HFFc6 (cell line): ENCODE measurements around the gene CAMKK1. TPM values are rescaled to one million over a fixed set of nuclear protein-coding genes. Genes with fewer than 3 reads are reported as not detected.
A peak's percentile ranks its signal among the peaks of the same experiment; 100 is the strongest.

Experiments used
- DNase-seq: peaks from one replicate; pipeline ENCODE4 v3.0.0-alpha.2; 2018
- H3K27ac Mint-ChIP-seq: 2 replicates; pipeline ENCODE4 v1.8.0; 2020; ENCODE audit warnings: mild to moderate bottlenecking, mixed read lengths
- H3K27me3 Mint-ChIP-seq: 2 replicates; pipeline ENCODE4 v1.8.0; 2021; ENCODE audit warnings: mild to moderate bottlenecking, moderate library complexity, mixed read lengths; ENCODE audit not compliant: insufficient read depth
- H3K36me3 Mint-ChIP-seq: 2 replicates; pipeline ENCODE4 v1.8.0; 2021; ENCODE audit warnings: low read depth, mixed read lengths
- H3K4me1 Mint-ChIP-seq: 2 replicates; pipeline ENCODE4 v1.8.0; 2020; ENCODE audit warnings: low read depth, mixed read lengths
- H3K4me3 Mint-ChIP-seq: 2 replicates; pipeline ENCODE4 v1.8.0; 2020; ENCODE audit warnings: mild to moderate bottlenecking, moderate library complexity, mixed read lengths
- H3K9me3 Mint-ChIP-seq: 2 replicates; pipeline ENCODE4 v1.8.0; 2020; ENCODE audit warnings: mild to moderate bottlenecking, mixed read lengths
- total RNA-seq, 6 experiments: library from RNA; stranded (reverse); fragmentation: NEBNext Ultra II Directional; extraction: Animal tissue kit (Norgen Biotek cat#: 25700); gene quantifications; 2 replicates in 1 of 6; 3 replicates in 5 of 6; pipeline ENCODE4 v1.2.3, GENCODE V29; 2021
- TF ChIP-seq, protein P1 (sequence below): fragments of 200-600 bp; sonication (generic); IDR thresholded peaks from 2 replicates; pipeline ENCODE4 v1.5.0; 2021; ENCODE audit warnings: antibody characterized with exemption, mild to moderate bottlenecking

Gene CAMKK1
- total RNA-seq, 6 experiments from 2014 or later = 5.4 to 6.9 (median 6.0) TPM

- peaks cover 22% of the 10 kb centered on the region for H3K4me1 Mint-ChIP-seq
- TF ChIP-seq, protein P1, sequence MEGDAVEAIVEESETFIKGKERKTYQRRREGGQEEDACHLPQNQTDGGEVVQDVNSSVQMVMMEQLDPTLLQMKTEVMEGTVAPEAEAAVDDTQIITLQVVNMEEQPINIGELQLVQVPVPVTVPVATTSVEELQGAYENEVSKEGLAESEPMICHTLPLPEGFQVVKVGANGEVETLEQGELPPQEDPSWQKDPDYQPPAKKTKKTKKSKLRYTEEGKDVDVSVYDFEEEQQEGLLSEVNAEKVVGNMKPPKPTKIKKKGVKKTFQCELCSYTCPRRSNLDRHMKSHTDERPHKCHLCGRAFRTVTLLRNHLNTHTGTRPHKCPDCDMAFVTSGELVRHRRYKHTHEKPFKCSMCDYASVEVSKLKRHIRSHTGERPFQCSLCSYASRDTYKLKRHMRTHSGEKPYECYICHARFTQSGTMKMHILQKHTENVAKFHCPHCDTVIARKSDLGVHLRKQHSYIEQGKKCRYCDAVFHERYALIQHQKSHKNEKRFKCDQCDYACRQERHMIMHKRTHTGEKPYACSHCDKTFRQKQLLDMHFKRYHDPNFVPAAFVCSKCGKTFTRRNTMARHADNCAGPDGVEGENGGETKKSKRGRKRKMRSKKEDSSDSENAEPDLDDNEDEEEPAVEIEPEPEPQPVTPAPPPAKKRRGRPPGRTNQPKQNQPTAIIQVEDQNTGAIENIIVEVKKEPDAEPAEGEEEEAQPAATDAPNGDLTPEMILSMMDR = no peak
- H3K9me3 Mint-ChIP-seq = no peaks in the 10 kb centered on the region
- H3K27me3 Mint-ChIP-seq = no peaks in the 10 kb centered on the region
- H3K36me3 Mint-ChIP-seq = peaks cover 50% of the 10 kb centered on the region
- peak overlapping the region; percentile 84 for H3K27ac Mint-ChIP-seq
- no peak overlapping the region for H3K4me3 Mint-ChIP-seq
- peak; percentile 72 for DNase-seq
These were observed 66.7 kb downstream of the CAMKK1 start for GRCh38 chr17:3826191-3826590.

DNA sequence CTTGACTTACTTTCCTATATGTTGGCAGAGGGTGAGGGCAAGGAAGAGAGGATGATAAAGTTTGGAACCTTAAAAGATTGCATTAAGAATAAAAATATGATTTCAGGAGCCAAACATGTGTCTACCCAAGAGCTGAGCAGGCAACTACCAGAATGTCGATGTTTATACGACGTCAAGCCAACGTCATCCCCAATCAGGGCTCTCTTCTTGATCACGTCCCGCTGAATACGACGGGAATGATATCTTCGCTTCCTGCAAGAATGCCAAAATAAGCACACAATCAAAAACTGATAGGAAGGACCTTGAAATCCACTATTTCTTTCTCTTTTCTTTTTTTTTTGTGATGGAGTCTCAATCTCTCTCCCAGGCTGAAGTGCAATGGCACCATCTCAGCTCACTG, 71.8 kb downstream of the CAMKK1 start:
- Mint-ChIP-seq H3K27ac (no peak overlapping the region), H3K27me3 (no peaks in the 10 kb centered on the region), H3K36me3 (peaks cover 39% of the 10 kb centered on the region), H3K4me1 (peaks cover 6% of the 10 kb centered on the region), H3K4me3 (no peak overlapping the region), H3K9me3 (no peaks in the 10 kb centered on the region)
- DNase-seq = no peak
- TF ChIP-seq, protein P1 = no peak

GRCh38 chr17:3818786-3819185, 74.1 kb downstream of the CAMKK1 start:
- Mint-ChIP-seq H3K4me3 (no peak overlapping the region), H3K27me3 (no peaks in the 10 kb centered on the region), H3K9me3 (no peaks in the 10 kb centered on the region), H3K36me3 (peaks cover 17% of the 10 kb centered on the region; the same call in 1 of the 2 replicates), H3K4me1 (no peaks in the 10 kb centered on the region), H3K27ac (no peak overlapping the region)
- DNase-seq = no peak
- TF ChIP-seq, protein P1 = no peak

- no peak for DNase-seq
- no peaks in the 10 kb centered on the region for H3K27me3 Mint-ChIP-seq
- no peaks in the 10 kb centered on the region for H3K4me1 Mint-ChIP-seq
- no peak overlapping the region for H3K4me3 Mint-ChIP-seq
- H3K36me3 Mint-ChIP-seq = peaks cover 14% of the 10 kb centered on the region; the same call in 1 of the 2 replicates
- H3K27ac Mint-ChIP-seq = no peak overlapping the region
- TF ChIP-seq, protein P1 = no peak
- no peaks in the 10 kb centered on the region for H3K9me3 Mint-ChIP-seq
These were observed 74.8 kb downstream of the CAMKK1 start for GRCh38 chr17:3817851-3818605.

DNA sequence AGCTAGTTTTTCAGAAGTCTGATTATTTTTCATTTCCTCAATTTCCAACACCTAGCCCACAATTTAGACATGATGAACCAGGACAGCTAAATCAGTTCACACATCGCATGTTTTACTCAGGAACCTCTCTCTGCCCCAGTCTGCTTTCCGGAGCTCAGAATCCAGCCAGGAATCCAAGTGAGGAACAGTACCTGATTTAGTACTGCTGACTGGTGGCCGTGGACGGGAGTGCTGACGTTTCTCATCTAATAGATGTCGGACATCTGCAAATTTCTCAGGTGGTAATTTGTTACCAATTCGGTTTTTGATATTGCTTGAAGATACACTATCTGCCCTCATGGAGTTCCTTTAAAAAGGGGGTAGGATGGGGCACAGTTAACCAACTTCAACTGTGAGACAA, 76.9 kb downstream of the CAMKK1 start:
- DNase-seq = no peak
- Mint-ChIP-seq H3K4me1 (no peaks in the 10 kb centered on the region), H3K27ac (no peak overlapping the region), H3K36me3 (peaks cover 11% of the 10 kb centered on the region; the same call in 1 of the 2 replicates), H3K9me3 (no peaks in the 10 kb centered on the region), H3K27me3 (no peaks in the 10 kb centered on the region), H3K4me3 (no peak overlapping the region)
- TF ChIP-seq, protein P1 = peak; percentile 50
